Measurements from ENCODE around the gene HOXA13. TPM values are rescaled to one million over a fixed set of nuclear protein-coding genes. Genes with fewer than 3 reads are reported as not detected.

The HOXA13 gene
- total RNA-seq, 2 experiments from 2014 or later: not detected

DNA sequence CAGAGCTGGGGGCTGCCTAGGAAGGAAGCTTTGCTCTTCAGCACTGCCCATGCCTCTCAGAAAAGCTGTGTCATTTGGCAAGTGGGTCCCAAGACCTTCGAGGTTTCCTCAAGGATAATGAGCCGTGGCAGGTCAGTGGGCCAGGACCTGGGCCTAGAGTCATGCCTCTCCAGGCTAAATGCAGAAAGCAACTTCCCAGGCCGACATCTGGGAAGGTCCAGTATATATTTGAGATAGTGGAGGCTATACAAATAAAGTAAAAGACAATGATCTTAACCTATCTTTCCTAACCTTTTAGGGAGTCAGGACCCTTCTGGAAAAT, 23.4 kb downstream of the HOXA13 start:
- Mint-ChIP-seq H3K27me3 (peaks cover 62% of the 10 kb centered on the region), H3K27ac (no peak overlapping the region), H3K36me3 (ENCODE audit: low read depth) (no peaks in the 10 kb centered on the region), H3K4me1 (peaks cover 10% of the 10 kb centered on the region), H3K9me3 (no peaks in the 10 kb centered on the region), H3K4me3 (no peak overlapping the region)
- POLR2A ChIA-PET: no interaction called here
- CTCF ChIA-PET: interaction anchor here (1.1 to 1.8 kb wide), 3 partner anchors 15 to 28 kb away, joined by 3 to 8 read pairs (median 3); no protein-coding TSS in a partner anchor
- DNase-seq: no peak

DNA sequence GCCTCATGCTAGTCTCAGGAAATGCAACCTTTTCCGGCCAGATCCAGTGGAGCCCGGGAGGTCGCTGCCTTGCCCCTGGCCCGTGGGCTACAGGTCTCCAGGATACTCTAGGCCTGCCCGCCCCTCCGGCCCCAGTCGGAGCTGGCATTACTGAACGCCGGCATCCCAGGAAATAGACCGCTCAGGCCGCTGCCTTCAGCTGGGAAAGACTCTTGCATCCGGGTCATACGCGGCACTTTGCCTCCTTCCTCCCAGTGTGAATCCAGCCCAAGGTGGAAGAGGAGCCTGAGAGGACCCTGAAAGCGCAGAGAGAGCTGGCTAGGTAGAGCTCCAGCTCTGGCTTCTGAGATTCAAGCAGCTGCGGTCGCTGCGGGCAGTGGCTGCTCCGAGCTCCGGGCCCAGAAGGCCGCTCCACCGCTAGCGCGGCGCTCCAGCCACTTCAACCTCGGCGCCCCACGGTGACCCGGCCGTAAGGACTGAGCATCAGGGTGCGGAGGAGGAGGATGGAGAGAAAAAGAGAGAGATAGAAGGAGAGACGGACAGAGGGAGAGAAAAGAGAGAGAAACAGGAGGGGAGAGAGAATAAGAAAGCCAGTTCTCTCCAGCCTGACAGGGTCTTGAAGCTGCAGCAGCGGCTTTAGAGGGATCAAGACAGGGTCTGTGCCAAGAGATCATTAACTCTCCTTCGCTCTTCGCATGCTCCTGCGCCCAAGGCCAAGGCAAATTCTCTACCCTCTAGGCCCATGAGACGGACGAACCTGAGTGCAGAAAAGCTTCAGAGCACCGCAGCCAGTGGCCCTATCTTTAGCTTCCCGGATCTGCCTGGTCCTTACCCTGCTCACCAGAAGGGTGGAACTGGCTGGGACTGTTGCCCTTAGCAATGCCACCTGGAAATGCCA, 24.0 kb downstream of the HOXA13 start:
- H3K27me3 Mint-ChIP-seq: peaks cover 63% of the 10 kb centered on the region
- no peaks in the 10 kb centered on the region for H3K9me3 Mint-ChIP-seq

DNA sequence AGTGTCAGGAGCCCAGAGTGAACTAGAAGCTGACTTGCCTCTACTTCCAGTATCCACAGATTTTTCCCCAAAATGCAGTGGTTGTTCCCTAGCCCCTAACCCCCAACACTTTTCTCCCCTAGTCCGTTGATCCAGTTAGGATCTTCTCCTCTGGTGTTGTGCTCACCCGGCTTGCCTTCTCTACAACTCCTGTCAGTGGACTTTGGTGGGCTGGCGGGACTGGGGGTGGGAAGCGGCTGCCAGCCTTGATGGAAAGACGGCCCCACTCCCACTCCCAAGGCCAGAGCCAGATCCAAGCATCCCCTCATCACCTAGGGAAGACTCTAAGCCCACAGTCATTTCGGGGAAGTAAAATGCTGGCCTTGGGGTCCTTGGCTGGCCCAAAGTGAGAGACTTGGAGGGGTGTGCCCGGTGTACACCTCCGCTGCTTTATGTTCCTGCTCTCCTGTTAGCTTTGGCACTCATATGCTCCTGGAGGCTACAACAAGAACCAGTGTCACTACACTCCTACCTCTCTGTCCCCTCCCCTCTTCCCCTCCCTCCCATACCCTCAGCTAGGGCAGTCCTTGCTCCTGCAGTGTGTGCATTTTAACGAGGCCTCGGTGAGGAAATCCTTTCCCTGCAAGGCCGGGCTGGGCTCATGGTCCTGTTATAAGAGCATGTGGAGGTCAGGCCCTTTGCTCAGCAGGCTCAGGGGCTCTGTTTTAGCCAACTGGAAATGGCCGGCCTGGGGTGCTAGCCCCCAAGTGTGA, 24.8 kb downstream of the HOXA13 start:
- CTCF ChIA-PET: no interaction called here
- Mint-ChIP-seq H3K27me3 (peaks cover 67% of the 10 kb centered on the region), H3K36me3 (ENCODE audit: low read depth) (no peaks in the 10 kb centered on the region), H3K4me3 (peak overlapping the region; percentile 32), H3K27ac (no peak overlapping the region), H3K4me1 (peaks cover 11% of the 10 kb centered on the region), H3K9me3 (no peaks in the 10 kb centered on the region)
- POLR2A ChIA-PET: no interaction called here
- no peak for DNase-seq

More for the DNA sequence above, 24.0 kb downstream of the HOXA13 start:
- peaks cover 11% of the 10 kb centered on the region for H3K4me1 Mint-ChIP-seq
- H3K36me3 Mint-ChIP-seq (ENCODE audit: low read depth): no peaks in the 10 kb centered on the region
- no peak for DNase-seq
- no peak overlapping the region for H3K27ac Mint-ChIP-seq
- ChIA-PET CTCF (interaction anchor here (1.6 to 1.8 kb wide), 2 partner anchors 14 to 20 kb away, joined by 3 to 8 read pairs; no protein-coding TSS in a partner anchor), POLR2A (no interaction called here)
- no peak overlapping the region for H3K4me3 Mint-ChIP-seq

DNA sequence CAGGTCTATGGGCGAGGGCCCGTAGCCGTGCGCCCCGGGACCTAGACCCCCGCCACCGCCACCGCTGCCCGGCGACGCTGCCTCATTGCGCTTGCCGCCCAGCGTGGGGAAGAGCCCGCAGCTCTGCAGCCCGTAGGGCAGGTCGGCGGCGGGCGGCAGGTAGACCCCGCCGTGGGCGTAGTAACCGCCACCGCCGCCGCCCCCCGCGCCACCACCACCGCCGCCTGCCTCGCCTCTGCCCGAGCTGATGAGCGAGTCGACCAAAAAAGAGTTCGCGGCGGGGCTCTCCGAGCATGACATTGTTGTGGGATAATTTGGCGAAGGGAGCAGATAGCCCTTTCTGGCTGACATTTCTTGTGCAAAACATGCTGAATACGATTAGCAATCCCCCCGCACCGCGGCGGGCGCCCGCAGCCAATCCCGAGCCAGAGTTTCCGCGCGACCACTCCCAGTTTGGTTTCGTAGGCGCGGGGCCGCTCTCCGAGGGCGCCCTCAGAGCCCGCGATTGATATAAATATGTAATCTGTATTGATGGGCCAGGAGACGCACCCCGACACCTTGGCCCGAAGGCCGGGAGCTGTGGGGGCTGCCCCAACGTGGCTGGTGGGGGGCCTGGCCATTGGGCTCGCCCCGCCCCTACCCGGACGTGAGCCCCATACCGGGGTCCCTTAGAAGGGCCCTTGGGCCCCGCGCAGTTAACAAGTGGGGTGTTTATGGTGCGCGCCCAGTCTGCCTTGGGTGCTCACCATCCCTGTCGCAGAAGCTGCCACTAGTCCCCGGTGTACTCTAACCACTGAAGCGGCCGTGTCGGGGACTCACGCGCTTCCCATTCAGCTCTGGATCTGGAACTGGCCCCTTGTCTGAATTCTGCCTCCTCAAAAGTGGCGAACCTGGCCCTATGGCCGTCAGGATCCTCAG, 25.7 kb downstream of the HOXA13 start, which contains the start of gene HOXA10:
Gene HOXA10, minus strand, starts transcription at position 365 of the 918 bp plus-strand sequence. Its CDS starts 14 bp downstream, at position 351.
- Mint-ChIP-seq H3K36me3 (ENCODE audit: low read depth) (no peaks in the 10 kb centered on the region), H3K27me3 (peaks cover 64% of the 10 kb centered on the region), H3K4me3 (peak within 1 kb of the TSS; percentile 32), H3K27ac (no peak within 1 kb of the TSS), H3K4me1 (peaks cover 9% of the 10 kb centered on the region), H3K9me3 (no peaks in the 10 kb centered on the region)
- DNase-seq: no peak
- ChIA-PET CTCF (no interaction called here), POLR2A (interaction anchor here (1.4 kb wide), 1 partner anchor 13 kb away, joined by 4 read pairs; no protein-coding TSS in a partner anchor)

DNA sequence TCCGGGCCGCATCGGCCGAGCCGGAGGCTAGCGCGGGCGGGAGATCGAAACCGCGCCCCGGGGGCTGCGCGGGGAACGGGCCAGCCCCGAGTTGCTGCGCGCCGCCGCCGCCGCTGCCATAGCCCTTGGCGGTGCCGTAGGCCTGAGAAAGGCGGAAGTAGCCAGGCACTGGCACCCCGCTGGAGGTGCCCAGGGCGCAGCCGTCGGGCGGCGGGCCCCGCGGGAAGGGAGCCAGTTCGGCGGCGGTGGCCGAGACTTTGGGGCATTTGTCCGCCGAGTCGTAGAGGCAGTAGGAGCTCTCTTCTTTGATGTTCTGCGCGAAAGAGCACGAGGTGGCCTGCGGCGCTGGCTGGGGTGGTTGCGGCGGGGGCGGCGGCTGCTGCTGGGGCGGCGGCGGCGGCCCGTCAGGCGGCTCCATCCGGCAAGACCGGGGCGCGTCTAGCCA, 26.4 kb downstream of the HOXA13 start:
- no peak for DNase-seq
- Mint-ChIP-seq H3K27ac (no peak overlapping the region), H3K4me1 (peaks cover 10% of the 10 kb centered on the region), H3K4me3 (no peak overlapping the region), H3K9me3 (no peaks in the 10 kb centered on the region), H3K27me3 (peaks cover 64% of the 10 kb centered on the region), H3K36me3 (ENCODE audit: low read depth) (no peaks in the 10 kb centered on the region)
- ChIA-PET POLR2A (interaction anchor here (1.4 kb wide), 1 partner anchor 14 kb away, joined by 4 read pairs; no protein-coding TSS in a partner anchor), CTCF (interaction anchor here (0.9 kb wide), 1 partner anchor 11 kb away, joined by 3 read pairs; no protein-coding TSS in a partner anchor)

DNA sequence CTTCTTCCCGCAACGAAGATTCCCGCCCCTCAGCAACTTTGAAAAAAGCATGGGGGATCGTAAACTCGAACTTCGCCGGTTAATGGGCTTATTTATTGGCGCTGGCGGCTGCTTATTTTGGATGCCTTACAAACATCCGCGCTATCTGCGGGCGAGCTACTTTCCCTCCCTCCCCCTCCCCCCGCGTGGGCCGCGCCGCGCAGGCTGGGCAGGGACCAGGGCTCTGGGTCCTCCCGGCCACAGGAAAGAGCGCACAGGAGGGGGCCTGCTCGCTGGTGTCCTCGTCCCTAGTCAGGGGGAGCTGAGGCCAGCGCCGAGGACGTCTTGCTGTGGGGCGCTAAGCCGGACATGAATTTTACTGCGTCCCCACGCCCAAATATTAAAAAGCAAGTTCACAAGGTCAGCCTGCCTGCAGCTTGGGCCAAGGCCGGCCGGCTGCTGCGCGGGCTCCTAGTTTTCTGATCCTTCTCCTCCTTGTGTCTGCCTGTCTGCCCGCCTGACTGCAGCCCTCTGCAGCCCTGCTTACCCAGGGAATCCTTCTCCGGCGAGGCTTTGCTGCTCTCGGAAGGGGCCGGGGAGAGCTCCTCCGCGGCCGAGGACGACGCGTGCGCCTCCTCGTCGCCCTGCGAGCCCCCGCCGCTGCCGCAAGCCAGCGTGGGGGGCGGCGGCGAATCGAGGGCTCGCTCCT, 26.9 kb downstream of the HOXA13 start:
- H3K36me3 Mint-ChIP-seq (ENCODE audit: low read depth): no peaks in the 10 kb centered on the region
- CTCF ChIA-PET: interaction anchor here (0.6 to 0.9 kb wide), 2 partner anchors 11 to 83 kb away, joined by 3 to 5 read pairs; no protein-coding TSS in a partner anchor
- POLR2A ChIA-PET: interaction anchor here (1.4 to 1.6 kb wide), 2 partner anchors 14 to 24 kb away, joined by 4 to 5 read pairs; no protein-coding TSS in a partner anchor
- DNase-seq: no peak
- H3K4me1 Mint-ChIP-seq: peaks cover 11% of the 10 kb centered on the region
- peaks cover 64% of the 10 kb centered on the region for H3K27me3 Mint-ChIP-seq
- H3K27ac Mint-ChIP-seq: no peak overlapping the region
- H3K4me3 Mint-ChIP-seq: no peak overlapping the region
- H3K9me3 Mint-ChIP-seq: no peaks in the 10 kb centered on the region

DNA sequence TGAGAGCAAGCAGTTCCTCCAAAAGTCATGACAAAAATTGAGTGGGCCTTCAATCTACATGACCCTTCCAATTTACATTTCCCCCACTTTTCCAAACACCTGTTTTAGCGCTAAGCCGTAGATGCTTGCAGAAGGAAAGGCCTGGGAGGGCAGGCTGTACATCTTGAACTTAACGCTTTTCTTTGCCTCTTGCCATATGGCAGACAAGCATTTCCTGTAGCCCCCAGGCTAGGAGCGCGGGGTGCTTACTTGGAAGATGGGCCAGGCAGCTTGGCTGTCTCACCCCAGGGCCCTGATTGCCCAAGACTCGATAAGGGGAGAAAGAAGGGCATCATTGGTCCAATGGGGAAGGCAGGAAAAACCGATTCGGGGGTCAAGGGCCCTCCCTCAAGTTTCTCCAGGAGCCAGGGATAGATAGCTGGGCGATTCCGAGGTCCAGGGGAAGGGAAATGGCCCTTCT, 27.5 kb downstream of the HOXA13 start:
- peaks cover 64% of the 10 kb centered on the region for H3K27me3 Mint-ChIP-seq
- peaks cover 11% of the 10 kb centered on the region for H3K4me1 Mint-ChIP-seq
- CTCF ChIA-PET: interaction anchor here (2.2 kb wide), 1 partner anchor 11 kb away, joined by 6 read pairs; no protein-coding TSS in a partner anchor
- H3K9me3 Mint-ChIP-seq: no peaks in the 10 kb centered on the region
- POLR2A ChIA-PET: interaction anchor here (1.0 to 1.6 kb wide), 3 partner anchors 14 to 23 kb away, joined by 3 to 5 read pairs (median 4); no protein-coding TSS in a partner anchor
- H3K27ac Mint-ChIP-seq: peak overlapping the region; percentile 58
- DNase-seq: no peak
- H3K36me3 Mint-ChIP-seq (ENCODE audit: low read depth): no peaks in the 10 kb centered on the region
- H3K4me3 Mint-ChIP-seq: no peak overlapping the region

DNA sequence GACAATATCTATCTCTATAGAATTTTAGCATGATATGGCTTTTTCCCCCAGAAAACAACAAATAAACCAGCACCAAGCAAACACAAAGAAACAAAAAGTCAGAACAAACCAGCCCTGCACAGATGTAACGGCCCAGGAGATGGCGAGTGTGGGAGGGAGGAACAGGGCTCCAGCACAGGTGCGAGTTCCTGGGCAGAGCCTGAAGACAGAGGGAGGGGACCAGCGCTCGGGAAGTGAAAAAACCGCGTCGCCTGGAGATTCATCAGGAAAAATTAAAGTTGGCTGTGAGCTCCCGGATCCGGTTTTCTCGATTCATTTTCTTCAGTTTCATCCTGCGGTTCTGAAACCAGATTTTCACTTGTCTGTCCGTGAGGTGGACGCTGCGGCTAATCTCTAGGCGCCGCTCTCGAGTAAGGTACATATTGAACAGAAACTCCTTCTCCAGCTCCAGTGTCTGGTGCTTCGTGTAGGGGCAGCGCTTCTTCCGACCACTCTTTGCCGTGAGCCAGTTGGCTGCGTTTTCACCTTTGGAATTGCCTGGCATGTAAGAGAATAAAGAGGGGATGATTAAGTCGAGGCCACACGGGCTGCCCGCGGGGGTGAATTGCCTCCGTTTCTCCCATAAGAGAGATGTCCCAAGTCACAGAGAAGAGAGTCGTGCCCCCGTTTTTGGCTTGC, 28.1 kb downstream of the HOXA13 start:
- Mint-ChIP-seq H3K27me3 (peaks cover 69% of the 10 kb centered on the region), H3K4me1 (peaks cover 13% of the 10 kb centered on the region), H3K27ac (peak overlapping the region; percentile 58), H3K36me3 (ENCODE audit: low read depth) (no peaks in the 10 kb centered on the region), H3K4me3 (no peak overlapping the region), H3K9me3 (no peaks in the 10 kb centered on the region)
- ChIA-PET CTCF (interaction anchor here (2.2 kb wide), 1 partner anchor 11 kb away, joined by 6 read pairs; no protein-coding TSS in a partner anchor), POLR2A (interaction anchor here (1.0 to 1.6 kb wide), 2 partner anchors 15 to 22 kb away, joined by 3 to 5 read pairs; no protein-coding TSS in a partner anchor)
- DNase-seq: no peak

DNA sequence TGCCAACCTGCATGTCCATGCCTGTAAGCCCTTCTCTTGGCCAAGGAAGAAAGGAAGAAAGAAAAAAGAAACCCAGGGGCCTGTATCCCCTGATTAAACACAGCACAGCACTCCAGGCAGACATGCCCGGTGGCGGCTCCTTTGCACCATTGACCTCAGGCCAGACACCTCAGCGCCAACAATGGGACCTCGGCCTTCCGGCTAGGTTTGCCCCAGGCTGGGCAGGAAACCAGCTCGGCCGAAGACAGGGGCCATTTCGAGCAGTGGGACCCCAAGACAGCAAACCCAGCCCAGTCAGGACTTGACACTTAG, 28.6 kb downstream of the HOXA13 start:
- POLR2A ChIA-PET: interaction anchor here (1.0 kb wide), 1 partner anchor 15 kb away, joined by 3 read pairs; no protein-coding TSS in a partner anchor
- Mint-ChIP-seq H3K4me3 (no peak overlapping the region), H3K9me3 (no peaks in the 10 kb centered on the region), H3K27ac (no peak overlapping the region), H3K4me1 (peaks cover 13% of the 10 kb centered on the region), H3K27me3 (peaks cover 69% of the 10 kb centered on the region), H3K36me3 (ENCODE audit: low read depth) (no peaks in the 10 kb centered on the region)
- CTCF ChIA-PET: interaction anchor here (2.2 kb wide), 1 partner anchor 10 kb away, joined by 6 read pairs; no protein-coding TSS in a partner anchor
- no peak for DNase-seq

DNA sequence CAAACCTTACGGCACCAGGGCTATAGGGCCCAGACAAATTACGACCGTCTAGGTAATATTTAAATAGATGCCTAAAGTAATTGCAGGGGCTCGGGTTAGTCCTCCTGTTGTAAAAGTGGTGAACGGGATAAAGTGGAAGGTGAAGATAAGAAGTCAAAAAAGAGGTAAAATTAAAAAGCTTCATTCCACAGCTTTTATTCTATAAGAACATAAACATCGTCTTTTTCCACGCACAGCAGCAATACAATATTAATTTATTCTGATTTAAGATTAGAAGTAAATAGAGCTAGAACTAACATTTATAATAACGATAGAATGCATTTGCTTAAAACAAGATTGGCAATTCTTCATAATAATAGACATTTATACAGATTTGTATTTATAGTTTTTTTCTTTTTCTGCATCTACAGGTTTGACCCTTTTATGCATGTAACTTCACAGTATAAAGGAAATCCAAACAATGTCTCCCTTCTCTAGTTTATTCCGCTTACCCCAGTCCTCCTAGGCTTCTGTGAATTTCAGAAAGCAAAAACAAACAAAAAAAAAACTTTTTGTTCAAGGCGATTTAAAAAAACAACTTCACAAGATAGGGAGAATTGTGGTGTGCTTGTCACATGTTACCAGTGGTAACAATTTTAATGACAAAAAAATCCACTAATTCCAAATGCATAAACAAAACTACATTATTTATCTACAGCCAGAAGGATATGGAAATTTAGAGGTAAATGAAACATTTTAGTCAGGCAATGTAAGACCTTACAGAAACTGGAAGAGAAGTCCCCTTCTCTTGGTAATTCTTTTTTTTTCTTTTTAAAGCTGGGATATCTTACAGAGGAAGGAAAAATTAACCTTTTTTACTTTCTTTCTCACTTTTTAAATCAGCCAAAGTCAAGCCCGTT, 29.2 kb downstream of the HOXA13 start:
- H3K27me3 Mint-ChIP-seq: peaks cover 73% of the 10 kb centered on the region
- no peak overlapping the region for H3K4me3 Mint-ChIP-seq
- H3K36me3 Mint-ChIP-seq (ENCODE audit: low read depth): no peaks in the 10 kb centered on the region
- CTCF ChIA-PET: interaction anchor here (0.9 to 2.2 kb wide), 2 partner anchors 10 to 20 kb away, joined by 3 to 6 read pairs; no protein-coding TSS in a partner anchor
- H3K27ac Mint-ChIP-seq: no peak overlapping the region
- DNase-seq: no peak
- peaks cover 13% of the 10 kb centered on the region for H3K4me1 Mint-ChIP-seq
- H3K9me3 Mint-ChIP-seq: no peaks in the 10 kb centered on the region
- POLR2A ChIA-PET: no interaction called here

Measured in activated CD4-positive, alpha-beta memory T cell treated with anti-CD3 and anti-CD28 coated beads, Interleukin-2, amount 10 ng/mL, durations not matched to agents 7 days and 5 days (primary cell).